Epithelial cell of proximal tubule (primary cell): ENCODE data around the gene FBXO40. TPM values are rescaled to one million over a fixed set of nuclear protein-coding genes. Genes with fewer than 3 reads are reported as not detected.
"Not testable (repeated sequence)": the region's sequence is repeated elsewhere in the genome, so short reads cannot be mapped to it uniquely, and the experiment has no call there.

Experiments used
- DNase-seq: peaks from one replicate; pipeline ENCODE4 v3.0.0-alpha.2; 2011; ENCODE audit warnings: low read depth
- H3K4me3 ChIP-seq: 2 replicates; pipeline ENCODE4 v1.5.1; 2011; ENCODE audit warnings: low read depth, mild to moderate bottlenecking, low read length
- CTCF ChIP-seq: conservative IDR thresholded peaks from 2 replicates; pipeline ENCODE4 v1.5.1; 2012; ENCODE audit warnings: low read depth, mild to moderate bottlenecking, low read length
- total RNA-seq: library from RNA; depleted of rRNA; stranded (reverse); fragments of >200 nt; gene quantifications from 2 replicates; pipeline ENCODE4 v1.2.3, GENCODE V29; 2015

FBXO40 gene
- total RNA-seq, 1 donor from 2014 or later: not detected

- no peak overlapping the region for H3K4me3 ChIP-seq
- DNase-seq: no peak
- no peak for TF ChIP-seq CTCF
These were observed 1.7 kb downstream of the FBXO40 start for GRCh38 chr3:121594850-121595249.

- H3K4me3 ChIP-seq: no peak overlapping the region
- no peak for TF ChIP-seq CTCF
- DNase-seq: no peak
These were observed 2.7 kb downstream of the FBXO40 start for GRCh38 chr3:121595765-121596406.

- no peak for DNase-seq
- H3K4me3 ChIP-seq: no peak overlapping the region
- no peak for TF ChIP-seq CTCF
These were observed 5.4 kb downstream of the FBXO40 start for GRCh38 chr3:121598564-121598963.

GRCh38 chr3:121599900-121600299 lies 6.7 kb downstream of the FBXO40 start:
- not testable (repeated sequence) for DNase-seq, H3K4me3 ChIP-seq

- no peak overlapping the region for H3K4me3 ChIP-seq
- no peak for DNase-seq
- TF ChIP-seq CTCF: no peak
These were observed 8.1 kb downstream of the FBXO40 start for GRCh38 chr3:121601212-121601812.

- DNase-seq: no peak
- H3K4me3 ChIP-seq: no peak overlapping the region
- no peak for TF ChIP-seq CTCF
These were observed 11.6 kb downstream of the FBXO40 start for GRCh38 chr3:121604759-121605158.

GRCh38 chr3:121606106-121606505 lies 12.9 kb downstream of the FBXO40 start:
- TF ChIP-seq CTCF: no peak
- H3K4me3 ChIP-seq: no peak overlapping the region
- DNase-seq: no peak
